ENCODE measurements around the gene BMPR1A. TPM values are rescaled to one million over a fixed set of nuclear protein-coding genes. Genes with fewer than 3 reads are reported as not detected.
A peak's percentile ranks its signal among the peaks of the same experiment; 100 is the strongest.

BMPR1A gene
- total and polyA plus RNA-seq, 2 of the 13 experiments (the other 11 are each of a cell fraction or from before 2014, with no cell fraction given): 17.8 to 44.2 TPM

- TF ChIP-seq, protein P1, sequence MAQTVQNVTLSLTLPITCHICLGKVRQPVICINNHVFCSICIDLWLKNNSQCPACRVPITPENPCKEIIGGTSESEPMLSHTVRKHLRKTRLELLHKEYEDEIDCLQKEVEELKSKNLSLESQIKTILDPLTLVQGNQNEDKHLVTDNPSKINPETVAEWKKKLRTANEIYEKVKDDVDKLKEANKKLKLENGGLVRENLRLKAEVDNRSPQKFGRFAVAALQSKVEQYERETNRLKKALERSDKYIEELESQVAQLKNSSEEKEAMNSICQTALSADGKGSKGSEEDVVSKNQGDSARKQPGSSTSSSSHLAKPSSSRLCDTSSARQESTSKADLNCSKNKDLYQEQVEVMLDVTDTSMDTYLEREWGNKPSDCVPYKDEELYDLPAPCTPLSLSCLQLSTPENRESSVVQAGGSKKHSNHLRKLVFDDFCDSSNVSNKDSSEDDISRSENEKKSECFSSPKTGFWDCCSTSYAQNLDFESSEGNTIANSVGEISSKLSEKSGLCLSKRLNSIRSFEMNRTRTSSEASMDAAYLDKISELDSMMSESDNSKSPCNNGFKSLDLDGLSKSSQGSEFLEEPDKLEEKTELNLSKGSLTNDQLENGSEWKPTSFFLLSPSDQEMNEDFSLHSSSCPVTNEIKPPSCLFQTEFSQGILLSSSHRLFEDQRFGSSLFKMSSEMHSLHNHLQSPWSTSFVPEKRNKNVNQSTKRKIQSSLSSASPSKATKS (CRISPR knock-in tag; IDR thresholded peaks at IDR 0.05): no peak; the same call in 1 of the 2 replicates
- TF ChIP-seq, protein P2, sequence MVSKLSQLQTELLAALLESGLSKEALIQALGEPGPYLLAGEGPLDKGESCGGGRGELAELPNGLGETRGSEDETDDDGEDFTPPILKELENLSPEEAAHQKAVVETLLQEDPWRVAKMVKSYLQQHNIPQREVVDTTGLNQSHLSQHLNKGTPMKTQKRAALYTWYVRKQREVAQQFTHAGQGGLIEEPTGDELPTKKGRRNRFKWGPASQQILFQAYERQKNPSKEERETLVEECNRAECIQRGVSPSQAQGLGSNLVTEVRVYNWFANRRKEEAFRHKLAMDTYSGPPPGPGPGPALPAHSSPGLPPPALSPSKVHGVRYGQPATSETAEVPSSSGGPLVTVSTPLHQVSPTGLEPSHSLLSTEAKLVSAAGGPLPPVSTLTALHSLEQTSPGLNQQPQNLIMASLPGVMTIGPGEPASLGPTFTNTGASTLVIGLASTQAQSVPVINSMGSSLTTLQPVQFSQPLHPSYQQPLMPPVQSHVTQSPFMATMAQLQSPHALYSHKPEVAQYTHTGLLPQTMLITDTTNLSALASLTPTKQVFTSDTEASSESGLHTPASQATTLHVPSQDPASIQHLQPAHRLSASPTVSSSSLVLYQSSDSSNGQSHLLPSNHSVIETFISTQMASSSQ (IDR thresholded peaks at IDR 0.05; ENCODE audit: low read depth): peak; percentile 63; the same call in 1 of the 2 replicates
- TF ChIP-seq, protein P2 (CRISPR knock-in tag; IDR thresholded peaks at IDR 0.05; ENCODE audit: borderline replicate concordance): no peak
- no peak for TF ChIP-seq ATF7 (IDR thresholded peaks at IDR 0.05)
- no peak for TF ChIP-seq ATF7 (CRISPR knock-in tag; IDR thresholded peaks at IDR 0.05)
- TF ChIP-seq, protein P3, sequence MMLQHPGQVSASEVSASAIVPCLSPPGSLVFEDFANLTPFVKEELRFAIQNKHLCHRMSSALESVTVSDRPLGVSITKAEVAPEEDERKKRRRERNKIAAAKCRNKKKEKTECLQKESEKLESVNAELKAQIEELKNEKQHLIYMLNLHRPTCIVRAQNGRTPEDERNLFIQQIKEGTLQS (CRISPR knock-in tag; IDR thresholded peaks at IDR 0.05): no peak
- no peak for TF ChIP-seq NPAS2 (CRISPR knock-in tag; IDR thresholded peaks at IDR 0.05; ENCODE audit: borderline replicate concordance)
- TF ChIP-seq HOXA7 (CRISPR knock-in tag; IDR thresholded peaks at IDR 0.05): no peak
- no peak for TF ChIP-seq ZNF296 (CRISPR knock-in tag; conservative IDR thresholded peaks at IDR 0.05)
- no peak for TF ChIP-seq MBNL3 (CRISPR knock-in tag; conservative IDR thresholded peaks at IDR 0.05)
- TF ChIP-seq IRF2 (CRISPR knock-in tag; IDR thresholded peaks at IDR 0.05): peak; percentile 68; the same call in 1 of the 2 replicates
- TF ChIP-seq, protein P4, sequence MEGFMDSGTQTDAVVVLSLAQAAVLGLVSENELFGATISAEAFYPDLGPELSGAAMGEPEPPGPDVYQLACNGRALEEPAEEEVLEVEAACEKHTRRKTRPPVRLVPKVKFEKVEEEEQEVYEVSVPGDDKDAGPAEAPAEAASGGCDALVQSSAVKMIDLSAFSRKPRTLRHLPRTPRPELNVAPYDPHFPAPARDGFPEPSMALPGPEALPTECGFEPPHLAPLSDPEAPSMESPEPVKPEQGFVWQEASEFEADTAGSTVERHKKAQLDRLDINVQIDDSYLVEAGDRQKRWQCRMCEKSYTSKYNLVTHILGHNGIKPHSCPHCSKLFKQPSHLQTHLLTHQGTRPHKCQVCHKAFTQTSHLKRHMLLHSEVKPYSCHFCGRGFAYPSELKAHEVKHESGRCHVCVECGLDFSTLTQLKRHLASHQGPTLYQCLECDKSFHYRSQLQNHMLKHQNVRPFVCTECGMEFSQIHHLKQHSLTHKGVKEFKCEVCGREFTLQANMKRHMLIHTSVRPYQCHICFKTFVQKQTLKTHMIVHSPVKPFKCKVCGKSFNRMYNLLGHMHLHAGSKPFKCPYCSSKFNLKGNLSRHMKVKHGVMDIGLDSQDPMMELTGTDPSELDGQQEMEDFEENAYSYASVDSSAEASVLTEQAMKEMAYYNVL (CRISPR knock-in tag; IDR thresholded peaks at IDR 0.05; ENCODE audit: borderline replicate concordance): peak; percentile 81; the same call in 1 of the 2 replicates
- peak; percentile 60 for TF ChIP-seq SP5 (CRISPR knock-in tag; IDR thresholded peaks at IDR 0.05; ENCODE audit: borderline replicate concordance, low read depth)
- TF ChIP-seq ZNF207 (IDR thresholded peaks at IDR 0.05; ENCODE audit: borderline replicate concordance): no peak
- TF ChIP-seq MAFF (IDR thresholded peaks at IDR 0.05; ENCODE audit: low read depth, low read length): no peak
- TF ChIP-seq, protein P5, sequence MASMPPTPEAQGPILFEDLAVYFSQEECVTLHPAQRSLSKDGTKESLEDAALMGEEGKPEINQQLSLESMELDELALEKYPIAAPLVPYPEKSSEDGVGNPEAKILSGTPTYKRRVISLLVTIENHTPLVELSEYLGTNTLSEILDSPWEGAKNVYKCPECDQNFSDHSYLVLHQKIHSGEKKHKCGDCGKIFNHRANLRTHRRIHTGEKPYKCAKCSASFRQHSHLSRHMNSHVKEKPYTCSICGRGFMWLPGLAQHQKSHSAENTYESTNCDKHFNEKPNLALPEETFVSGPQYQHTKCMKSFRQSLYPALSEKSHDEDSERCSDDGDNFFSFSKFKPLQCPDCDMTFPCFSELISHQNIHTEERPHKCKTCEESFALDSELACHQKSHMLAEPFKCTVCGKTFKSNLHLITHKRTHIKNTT (CRISPR knock-in tag; IDR thresholded peaks at IDR 0.05): no peak
- TF ChIP-seq ZNF747 (CRISPR knock-in tag; IDR thresholded peaks at IDR 0.05; ENCODE audit: borderline replicate concordance): no peak
Observed at GRCh38 chr10:86775056-86775869, 18.8 kb downstream of the BMPR1A start (continued).

All from HepG2 (cell line).